IMR-90 (cell line): Measurements from ENCODE around the gene GAS2L3.

Source experiments
- BHLHE40 ChIP-seq: fragments of 150-350 bp; IDR thresholded peaks from 2 replicates; pipeline ENCODE4 v1.6.1; 2016; ENCODE audit warnings: mild to moderate bottlenecking, low read depth, low read length
- CHD1 ChIP-seq: IDR thresholded peaks from 2 replicates; pipeline ENCODE4 v1.6.1; 2012; ENCODE audit warnings: low read depth, low read length, improper control_type of control experiment
- CTCF ChIP-seq: conservative IDR thresholded peaks from 2 replicates; pipeline ENCODE4 v1.5.1; 2012; ENCODE audit warnings: mild to moderate bottlenecking, low read depth, low read length, improper control_type of control experiment
- FOS ChIP-seq: fragments of 150-350 bp; IDR thresholded peaks from 2 replicates; pipeline ENCODE4 v1.6.1; 2016; ENCODE audit warnings: low read depth, low read length
- MXI1 ChIP-seq: IDR thresholded peaks from 2 replicates; pipeline ENCODE4 v1.6.1; 2012; ENCODE audit warnings: low read depth, mild to moderate bottlenecking, low read length, moderate library complexity, borderline replicate concordance
- POLR2A ChIP-seq: IDR thresholded peaks from 2 replicates; pipeline ENCODE4 v1.6.1; 2012; ENCODE audit warnings: mild to moderate bottlenecking, low read depth, low read length
- RAD21 ChIP-seq: IDR thresholded peaks from 2 replicates; pipeline ENCODE4 v1.6.1; 2012; ENCODE audit warnings: low read length, improper control_type of control experiment
- RCOR1 ChIP-seq: IDR thresholded peaks from 2 replicates; pipeline ENCODE4 v1.6.1; 2012; ENCODE audit warnings: mild to moderate bottlenecking, low read length, improper control_type of control experiment; ENCODE audit not compliant: insufficient replicate concordance
- SMC3 ChIP-seq: fragments of 150-350 bp; IDR thresholded peaks from 2 replicates; pipeline ENCODE4 v1.6.1; 2016; ENCODE audit warnings: low read depth, mild to moderate bottlenecking, antibody characterized with exemption, low read length, moderate library complexity

GRCh38 chr12:100669922-100670321 is 96.4 kb downstream of the GAS2L3 start:
- no peak for TF ChIP-seq CTCF
- no peak for TF ChIP-seq BHLHE40
- TF ChIP-seq RAD21 = no peak
- TF ChIP-seq POLR2A = no peak
- TF ChIP-seq RCOR1 = no peak
- TF ChIP-seq SMC3 = no peak
- no peak for TF ChIP-seq MXI1
- TF ChIP-seq FOS = no peak
- TF ChIP-seq CHD1 = no peak
